OCI-LY1 (cell line): ENCODE results near the gene ENTPD7.

ENCODE experiments used
- H2AFZ ChIP-seq: fragments of 200-600 bp; sonication (generic), shearing (Covaris generic); 2 replicates; pipeline ENCODE4 v1.6.0; 2014; ENCODE audit warnings: antibody characterized with exemption, mild to moderate bottlenecking, low read length
- H3F3A ChIP-seq: fragments of 200-600 bp; sonication (generic), shearing (Covaris generic); 2 replicates; pipeline ENCODE4 v1.6.0; 2014; ENCODE audit warnings: mild to moderate bottlenecking, antibody characterized with exemption, low read length, moderate library complexity; ENCODE audit not compliant: insufficient read depth
- H3K27ac ChIP-seq: fragments of 200-600 bp; sonication (generic); 2 replicates; pipeline ENCODE4 v1.5.1; 2014; ENCODE audit warnings: low read length, mixed run types, mild to moderate bottlenecking, low read depth; ENCODE audit not compliant: poor library complexity, severe bottlenecking
- H3K27me3 ChIP-seq: fragments of 200-600 bp; sonication (generic); 2 replicates; pipeline ENCODE4 v1.6.0; 2014; ENCODE audit warnings: antibody characterized with exemption, mild to moderate bottlenecking, low read length, moderate library complexity; ENCODE audit not compliant: insufficient read depth
- H3K36me3 ChIP-seq: fragments of 200-600 bp; sonication (generic); 2 replicates; pipeline ENCODE4 v1.6.1; 2014; ENCODE audit warnings: mild to moderate bottlenecking, antibody characterized with exemption, low read length, moderate library complexity, mixed read lengths; ENCODE audit not compliant: insufficient read depth
- H3K4me1 ChIP-seq: fragments of 200-600 bp; sonication (generic); 2 replicates; pipeline ENCODE4 v1.5.1; 2014; ENCODE audit warnings: mild to moderate bottlenecking, low read length, moderate library complexity; ENCODE audit not compliant: insufficient read depth, severe bottlenecking
- H3K4me2 ChIP-seq: fragments of 200-600 bp; sonication (generic), shearing (Covaris generic); 2 replicates; pipeline ENCODE4 v1.6.1; 2014; ENCODE audit warnings: low read length
- H3K4me3 ChIP-seq: fragments of 200-600 bp; sonication (generic); 2 replicates; pipeline ENCODE4 v1.5.1; 2014; ENCODE audit warnings: low read length, low read depth, mild to moderate bottlenecking, mixed read lengths; ENCODE audit not compliant: poor library complexity, severe bottlenecking
- H3K79me2 ChIP-seq: fragments of 200-600 bp; shearing (Covaris generic); 2 replicates; pipeline ENCODE4 v1.6.1; 2016; ENCODE audit warnings: mixed run types, low read length, mixed read lengths; ENCODE audit not compliant: insufficient read depth
- H3K9ac ChIP-seq: fragments of 200-600 bp; sonication (generic), shearing (Covaris generic); 2 replicates; pipeline ENCODE4 v1.6.1; 2014; ENCODE audit warnings: mild to moderate bottlenecking, low read length, mixed read lengths
- H3K9me2 ChIP-seq: fragments of 200-600 bp; sonication (generic), shearing (Covaris generic); 2 replicates; pipeline ENCODE4 v1.6.1; 2014; ENCODE audit warnings: low read depth, mild to moderate bottlenecking, low read length, mixed read lengths
- H3K9me3 ChIP-seq: fragments of 200-600 bp; shearing (Covaris generic); 2 replicates; pipeline ENCODE4 v1.6.1; 2014; ENCODE audit warnings: low read length, mixed read lengths
- H4K20me1 ChIP-seq: fragments of 200-600 bp; sonication (generic), shearing (Covaris generic); 2 replicates; pipeline ENCODE4 v1.6.0; 2016; ENCODE audit warnings: mild to moderate bottlenecking, low read length; ENCODE audit not compliant: insufficient read depth
- CTCF ChIP-seq: fragments of 200-600 bp; sonication (generic), shearing (Covaris generic); IDR thresholded peaks from 2 replicates; pipeline ENCODE4 v1.5.1; 2017; ENCODE audit warnings: mild to moderate bottlenecking, antibody characterized with exemption, low read length, moderate library complexity, mixed read lengths
- EZH2 ChIP-seq: fragments of 200-600 bp; sonication (generic), shearing (Covaris generic); IDR thresholded peaks from 2 replicates; pipeline ENCODE4 v1.8.0; 2017; ENCODE audit warnings: borderline replicate concordance, mixed run types, mild to moderate bottlenecking, antibody characterized with exemption, low read length, moderate library complexity, mixed read lengths

The ENTPD7 gene

GRCh38 chr10:99630991-99631390 lies 28.3 kb upstream of the ENTPD7 start:
- TF ChIP-seq CTCF (no peak), EZH2 (no peak)
- Histone ChIP-seq H3K27ac (no peak overlapping the region), H3K4me2 (no peak overlapping the region), H3K36me3 (no peaks in the 10 kb centered on the region), H3K4me3 (no peak overlapping the region), H3K27me3 (no peaks in the 10 kb centered on the region), H3K79me2 (no peaks in the 10 kb centered on the region), H3K4me1 (no peaks in the 10 kb centered on the region), H3K9me3 (no peaks in the 10 kb centered on the region), H3K9me2 (no peaks in the 10 kb centered on the region), H3K9ac (no peak overlapping the region), H2AFZ (no peak overlapping the region), H3F3A (no peaks in the 10 kb centered on the region), H4K20me1 (no peaks in the 10 kb centered on the region)

GRCh38 chr10:99631496-99631895 lies 27.8 kb upstream of the ENTPD7 start:
- Histone ChIP-seq H4K20me1 (no peaks in the 10 kb centered on the region), H3K79me2 (no peaks in the 10 kb centered on the region), H3F3A (no peaks in the 10 kb centered on the region), H3K4me3 (no peak overlapping the region), H2AFZ (no peak overlapping the region), H3K27me3 (no peaks in the 10 kb centered on the region), H3K9ac (no peak overlapping the region), H3K9me2 (no peaks in the 10 kb centered on the region), H3K4me2 (no peak overlapping the region), H3K27ac (no peak overlapping the region), H3K36me3 (no peaks in the 10 kb centered on the region), H3K4me1 (no peaks in the 10 kb centered on the region), H3K9me3 (no peaks in the 10 kb centered on the region)
- TF ChIP-seq EZH2 (no peak), CTCF (no peak)

- Histone ChIP-seq H3K27me3 (no peaks in the 10 kb centered on the region), H3K4me3 (no peak overlapping the region), H3K4me2 (no peak overlapping the region), H3K9me3 (no peaks in the 10 kb centered on the region), H3K79me2 (no peaks in the 10 kb centered on the region), H3K9ac (no peak overlapping the region), H3K9me2 (no peaks in the 10 kb centered on the region), H3K36me3 (no peaks in the 10 kb centered on the region), H3F3A (no peaks in the 10 kb centered on the region), H4K20me1 (no peaks in the 10 kb centered on the region), H2AFZ (no peak overlapping the region), H3K27ac (no peak overlapping the region), H3K4me1 (no peaks in the 10 kb centered on the region)
- no peak for TF ChIP-seq CTCF
- no peak for TF ChIP-seq EZH2
Measured at GRCh38 chr10:99633832-99634231, 25.5 kb upstream of the ENTPD7 start.
